WTC11 (cell line): ENCODE results near the gene NR0B2. TPM values are rescaled to one million over a fixed set of nuclear protein-coding genes. Genes with fewer than 3 reads are reported as not detected.

Experiments used
- ATAC-seq: fragments of 200-7000 bp; cut with Tn5 transposase; 2 replicates; pipeline ENCODE4 v1.10.0; 2021; ENCODE audit warnings: mild to moderate bottlenecking, moderate library complexity
- CTCF ChIA-PET: fragments of 300-600 bp; sonication (Branson Sonifier 250); formaldehyde crosslinking; loops from one replicate; lab custom pipeline; 2021; ENCODE audit warnings: antibody characterized with exemption; lab: Charles Lee
- POLR2A ChIA-PET: fragments of 350-600 bp; sonication (Branson Sonifier 250); formaldehyde crosslinking; loops from one replicate; lab custom pipeline; 2021; ENCODE audit warnings: antibody characterized with exemption; lab: Charles Lee
- DNase-seq: peaks from one replicate; pipeline ENCODE4 v3.0.0; 2021; ENCODE audit warnings: low spot score
- H3K27ac Mint-ChIP-seq: 2 replicates; pipeline ENCODE4 v1.8.0; 2021; ENCODE audit warnings: mixed read lengths
- H3K27me3 Mint-ChIP-seq: 2 replicates; pipeline ENCODE4 v1.8.0; 2021; ENCODE audit warnings: low read depth, mild to moderate bottlenecking, moderate library complexity, mixed read lengths
- H3K36me3 Mint-ChIP-seq: 2 replicates; pipeline ENCODE4 v1.8.0; 2021; ENCODE audit warnings: mixed read lengths
- H3K4me1 Mint-ChIP-seq: 2 replicates; pipeline ENCODE4 v1.8.0; 2022; ENCODE audit warnings: mixed read lengths
- H3K4me3 Mint-ChIP-seq: 2 replicates; pipeline ENCODE4 v1.8.0; 2021; ENCODE audit warnings: mild to moderate bottlenecking, moderate library complexity, mixed read lengths
- H3K9me3 Mint-ChIP-seq: 2 replicates; pipeline ENCODE4 v1.8.0; 2021; ENCODE audit warnings: mixed read lengths
- ATF6 ChIP-seq: sonication (generic); formaldehyde crosslinking; IDR thresholded peaks from 2 replicates; pipeline ENCODE4 v1.8.1; 2023; ENCODE audit warnings: mild to moderate bottlenecking, missing genetic modification reagents
- CREB1 ChIP-seq: sonication (generic); formaldehyde crosslinking; IDR thresholded peaks from 2 replicates; pipeline ENCODE4 v1.8.0; 2023; ENCODE audit warnings: mild to moderate bottlenecking, missing genetic modification reagents
- CREM ChIP-seq: sonication (generic); formaldehyde crosslinking; IDR thresholded peaks from 2 replicates; pipeline ENCODE4 v1.8.1; 2022; ENCODE audit warnings: mild to moderate bottlenecking, missing genetic modification reagents, moderate library complexity
- FOXP1 ChIP-seq: sonication (generic); formaldehyde crosslinking; IDR thresholded peaks from 2 replicates; pipeline ENCODE4 v1.8.0; 2022; ENCODE audit warnings: missing genetic modification reagents, mild to moderate bottlenecking, moderate library complexity, borderline replicate concordance
- FOXP4 ChIP-seq: sonication (generic); formaldehyde crosslinking; IDR thresholded peaks from 2 replicates; pipeline ENCODE4 v1.8.0; 2022; ENCODE audit warnings: mild to moderate bottlenecking, missing genetic modification reagents
- NFYB ChIP-seq: sonication (generic); formaldehyde crosslinking; conservative IDR thresholded peaks from 2 replicates; pipeline ENCODE4 v1.8.0; 2022; ENCODE audit warnings: low read depth, missing genetic modification reagents
- NR2C2 ChIP-seq: sonication (generic); formaldehyde crosslinking; IDR thresholded peaks from 2 replicates; pipeline ENCODE4 v1.8.0; 2022; ENCODE audit warnings: mild to moderate bottlenecking, missing genetic modification reagents
- OVOL2 ChIP-seq: fragments of 250-450 bp; sonication (Bioruptor Pico); IDR thresholded peaks from 2 replicates; pipeline ENCODE4 v1.9.0; 2021; ENCODE audit warnings: mild to moderate bottlenecking, borderline replicate concordance
- PRDM15 ChIP-seq: sonication (generic); formaldehyde crosslinking; IDR thresholded peaks from 2 replicates; pipeline ENCODE4 v1.8.0; 2022; ENCODE audit warnings: missing genetic modification reagents
- RORB ChIP-seq: fragments of 250-450 bp; sonication (Bioruptor Pico); IDR thresholded peaks from 2 replicates; pipeline ENCODE4 v1.9.0; 2021; ENCODE audit warnings: mild to moderate bottlenecking
- SOX15 ChIP-seq: fragments of 250-450 bp; sonication (Bioruptor Pico); IDR thresholded peaks from 2 replicates; pipeline ENCODE4 v1.9.0; 2021; ENCODE audit warnings: mild to moderate bottlenecking
- TEAD4 ChIP-seq: sonication (generic); formaldehyde crosslinking; IDR thresholded peaks from 2 replicates; pipeline ENCODE4 v1.8.0; 2022; ENCODE audit warnings: mild to moderate bottlenecking, missing genetic modification reagents
- TP53 ChIP-seq: sonication (generic); formaldehyde crosslinking; IDR thresholded peaks from 2 replicates; pipeline ENCODE4 v1.8.1; 2023; ENCODE audit warnings: mild to moderate bottlenecking, missing genetic modification reagents
- ZMAT4 ChIP-seq: fragments of 250-450 bp; sonication (Bioruptor Pico); IDR thresholded peaks from 2 replicates; pipeline ENCODE4 v1.9.0; 2021; ENCODE audit warnings: mild to moderate bottlenecking
- ZSCAN18 ChIP-seq: fragments of 250-450 bp; sonication (Bioruptor Pico); IDR thresholded peaks from 2 replicates; pipeline ENCODE4 v2.1.2; 2022; ENCODE audit warnings: mild to moderate bottlenecking, moderate library complexity
- total RNA-seq: library from RNA; stranded (reverse); gene quantifications from 3 replicates; pipeline ENCODE4 v1.2.3, GENCODE V29; 2021
- TF ChIP-seq, protein P1 (sequence below): fragments of 250-450 bp; sonication (Bioruptor Pico); IDR thresholded peaks from 2 replicates; pipeline ENCODE4 v1.9.0; 2021; ENCODE audit warnings: moderate library complexity, mild to moderate bottlenecking, inconsistent platforms, borderline replicate concordance

Gene NR0B2
- total RNA-seq, 1 experiment from 2014 or later: not detected

- TF ChIP-seq, protein P1, sequence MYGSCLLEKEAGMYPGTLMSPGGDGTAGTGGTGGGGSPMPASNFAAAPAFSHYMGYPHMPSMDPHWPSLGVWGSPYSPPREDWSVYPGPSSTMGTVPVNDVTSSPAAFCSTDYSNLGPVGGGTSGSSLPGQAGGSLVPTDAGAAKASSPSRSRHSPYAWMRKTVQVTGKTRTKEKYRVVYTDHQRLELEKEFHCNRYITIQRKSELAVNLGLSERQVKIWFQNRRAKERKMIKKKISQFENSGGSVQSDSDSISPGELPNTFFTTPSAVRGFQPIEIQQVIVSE (CRISPR knock-in tag): no peak
- TF ChIP-seq NFYB (no peak), RORB (CRISPR knock-in tag) (no peak), CREM (CRISPR knock-in tag) (no peak)
Measured at GRCh38 chr1:26932531-26932930, 18.8 kb upstream of the NR0B2 start (continued).

- DNase-seq (no peak), ATAC-seq (no peak)
- H3K36me3 Mint-ChIP-seq: peaks cover 46% of the 10 kb centered on the region
- 0 out of 2 replicates have a peak overlapping the region, but pooled peaks have one; percentile 19 for H3K27ac Mint-ChIP-seq
- H3K9me3 Mint-ChIP-seq: no peaks in the 10 kb centered on the region
- ChIA-PET CTCF (no interaction called here), POLR2A (interaction anchor here (0.6 kb wide), 1 partner anchor 27 kb away, joined by 4 read pairs; no protein-coding TSS in a partner anchor)
- H3K4me1 Mint-ChIP-seq: peaks cover 21% of the 10 kb centered on the region
- H3K4me3 Mint-ChIP-seq: peak overlapping the region; percentile 90
- H3K27me3 Mint-ChIP-seq: no peaks in the 10 kb centered on the region
- TF ChIP-seq NR2C2 (CRISPR knock-in tag) (no peak), ZMAT4 (CRISPR knock-in tag) (no peak), PRDM15 (CRISPR knock-in tag) (no peak), TP53 (CRISPR knock-in tag) (no peak), ZSCAN18 (CRISPR knock-in tag) (no peak), TEAD4 (no peak), ATF6 (no peak), CREB1 (CRISPR knock-in tag) (no peak), FOXP1 (CRISPR knock-in tag) (no peak), FOXP4 (CRISPR knock-in tag) (no peak), OVOL2 (no peak), SOX15 (no peak)
Measured at GRCh38 chr1:26923711-26924110, 9.9 kb upstream of the NR0B2 start.
